Hepatocyte (in vitro differentiated cells): ENCODE data around the gene AK5. TPM values are rescaled to one million over a fixed set of nuclear protein-coding genes. Genes with fewer than 3 reads are reported as not detected.
"Not testable (repeated sequence)": the region's sequence is repeated elsewhere in the genome, so short reads cannot be mapped to it uniquely, and the experiment has no call there.

Experiments
- DNase-seq: peaks from one replicate; pipeline ENCODE4 v3.0.0-alpha.2; 2016; ENCODE audit warnings: low spot score
- H2AFZ ChIP-seq: fragments of 200-600 bp; sonication (generic); 2 replicates; pipeline ENCODE4 v1.6.0; 2016; ENCODE audit warnings: antibody characterized with exemption, mild to moderate bottlenecking
- H3K27ac ChIP-seq: fragments of 200-600 bp; sonication (generic); 2 replicates; pipeline ENCODE4 v1.5.1; 2016; ENCODE audit warnings: mild to moderate bottlenecking
- H3K27me3 ChIP-seq: fragments of 200-600 bp; sonication (generic); 2 replicates; pipeline ENCODE4 v1.6.1; 2016
- H3K36me3 ChIP-seq: fragments of 200-600 bp; sonication (generic); replicated peaks from 2 replicates; pipeline ENCODE4 v1.5.1; 2016; ENCODE audit warnings: low read depth; ENCODE audit not compliant: insufficient read depth
- H3K4me1 ChIP-seq: fragments of 200-600 bp; sonication (generic); 2 replicates; pipeline ENCODE4 v1.5.1; 2016; ENCODE audit warnings: mild to moderate bottlenecking, moderate library complexity; ENCODE audit not compliant: insufficient read depth
- H3K4me2 ChIP-seq: fragments of 200-600 bp; sonication (generic); 2 replicates; pipeline ENCODE4 v1.6.0; 2016
- H3K4me3 ChIP-seq: fragments of 200-600 bp; sonication (generic); 2 replicates; pipeline ENCODE4 v1.5.1; 2016; ENCODE audit warnings: mild to moderate bottlenecking
- H3K79me2 ChIP-seq: fragments of 200-600 bp; sonication (generic); 2 replicates; pipeline ENCODE4 v1.6.0; 2017; ENCODE audit warnings: mild to moderate bottlenecking
- H3K9me2 ChIP-seq: fragments of 200-600 bp; sonication (generic); replicated peaks from 2 replicates; pipeline ENCODE4 v1.6.0; 2017; ENCODE audit warnings: mild to moderate bottlenecking; ENCODE audit not compliant: insufficient read depth
- H3K9me3 ChIP-seq: fragments of 200-600 bp; sonication (generic); 2 replicates; pipeline ENCODE4 v1.5.1; 2016; ENCODE audit warnings: low read depth, mild to moderate bottlenecking
- H4K20me1 ChIP-seq: fragments of 200-600 bp; sonication (generic); 2 replicates; pipeline ENCODE4 v1.6.0; 2016; ENCODE audit warnings: mild to moderate bottlenecking; ENCODE audit not compliant: insufficient read depth, poor library complexity, severe bottlenecking
- EZH2 ChIP-seq: fragments of 200-600 bp; sonication (generic); IDR thresholded peaks from 2 replicates; pipeline ENCODE4 v1.6.1; 2016; ENCODE audit warnings: antibody characterized with exemption, mild to moderate bottlenecking, borderline replicate concordance
- EZH2phosphoT487 ChIP-seq: fragments of 200-600 bp; sonication (generic); IDR thresholded peaks from one replicate; pipeline ENCODE4 v1.6.1; 2018; ENCODE audit warnings: antibody characterized with exemption, mild to moderate bottlenecking, low read depth, moderate library complexity; ENCODE audit not compliant: unreplicated experiment, severe bottlenecking
- WGBS: methylation state at CpG from one replicate; pipeline ENCODE4 v1.1.6; 2016; ENCODE audit warnings: low lambda C conversion rate; ENCODE audit errors: missing lambda C conversion rate; 5-methylcytosine and 5-hydroxymethylcytosine counted together
- polyA plus RNA-seq: library from polyadenylated mRNA; unstranded; fragments of >200 nt; fragmentation: Nextera tagmentation; extraction: Ambion mirVana; gene quantifications from 2 replicates; pipeline ENCODE4 v1.2.1, GENCODE V29; 2016
- total RNA-seq: library from RNA; depleted of rRNA; stranded (reverse); fragments of >200 nt; gene quantifications from 2 replicates; pipeline ENCODE4 v1.2.3, GENCODE V29; 2014
- TF ChIP-seq, protein P1 (sequence below): fragments of 200-600 bp; sonication (generic); IDR thresholded peaks from 2 replicates; pipeline ENCODE4 v1.5.1; 2016; ENCODE audit warnings: antibody characterized with exemption, mild to moderate bottlenecking; ENCODE audit not compliant: poor library complexity

AK5 gene
- total and polyA plus RNA-seq, 2 experiments from 2014 or later, result 0.05 TPM; not detected in 1

DNA sequence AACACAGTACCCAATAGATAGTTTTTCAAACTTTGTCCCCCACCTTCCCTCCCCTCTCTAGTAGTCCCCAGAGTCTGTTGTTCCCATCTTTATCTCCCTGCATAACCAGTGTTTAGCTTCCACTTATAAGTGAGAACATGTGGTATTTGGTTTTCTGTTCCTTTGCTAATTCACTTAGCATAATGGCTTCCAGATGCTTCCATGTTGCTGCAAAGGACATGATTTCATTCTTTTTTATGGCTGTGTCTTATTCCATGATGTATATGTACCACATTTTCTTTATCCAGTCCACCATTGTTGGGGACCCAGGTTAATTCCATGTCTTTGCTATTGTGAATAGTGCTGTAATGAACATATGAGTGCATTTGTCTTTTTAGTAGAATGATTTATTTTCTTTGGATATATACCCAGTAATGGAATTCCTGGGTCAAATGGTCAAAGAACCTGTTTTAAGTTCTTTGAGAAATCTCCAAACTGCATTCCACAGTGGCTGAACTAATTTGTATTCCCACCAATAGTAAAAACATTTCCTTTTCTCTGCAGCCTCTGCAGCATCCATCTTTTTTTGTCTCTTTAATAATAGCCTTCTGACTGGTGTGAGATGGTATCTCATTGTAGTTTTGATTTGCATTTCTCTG, 126.0 kb downstream of the AK5 start:
- Histone ChIP-seq H3K9me3 (no peaks in the 10 kb centered on the region), H3K4me3 (no peak overlapping the region), H3K79me2 (no peaks in the 10 kb centered on the region), H3K9me2 (no peaks in the 10 kb centered on the region), H4K20me1 (no peaks in the 10 kb centered on the region), H2AFZ (no peak overlapping the region), H3K4me1 (no peaks in the 10 kb centered on the region), H3K4me2 (no peak overlapping the region), H3K36me3 (no peaks in the 10 kb centered on the region), H3K27me3 (no peaks in the 10 kb centered on the region), H3K27ac (no peak overlapping the region)
- TF ChIP-seq, protein P1, sequence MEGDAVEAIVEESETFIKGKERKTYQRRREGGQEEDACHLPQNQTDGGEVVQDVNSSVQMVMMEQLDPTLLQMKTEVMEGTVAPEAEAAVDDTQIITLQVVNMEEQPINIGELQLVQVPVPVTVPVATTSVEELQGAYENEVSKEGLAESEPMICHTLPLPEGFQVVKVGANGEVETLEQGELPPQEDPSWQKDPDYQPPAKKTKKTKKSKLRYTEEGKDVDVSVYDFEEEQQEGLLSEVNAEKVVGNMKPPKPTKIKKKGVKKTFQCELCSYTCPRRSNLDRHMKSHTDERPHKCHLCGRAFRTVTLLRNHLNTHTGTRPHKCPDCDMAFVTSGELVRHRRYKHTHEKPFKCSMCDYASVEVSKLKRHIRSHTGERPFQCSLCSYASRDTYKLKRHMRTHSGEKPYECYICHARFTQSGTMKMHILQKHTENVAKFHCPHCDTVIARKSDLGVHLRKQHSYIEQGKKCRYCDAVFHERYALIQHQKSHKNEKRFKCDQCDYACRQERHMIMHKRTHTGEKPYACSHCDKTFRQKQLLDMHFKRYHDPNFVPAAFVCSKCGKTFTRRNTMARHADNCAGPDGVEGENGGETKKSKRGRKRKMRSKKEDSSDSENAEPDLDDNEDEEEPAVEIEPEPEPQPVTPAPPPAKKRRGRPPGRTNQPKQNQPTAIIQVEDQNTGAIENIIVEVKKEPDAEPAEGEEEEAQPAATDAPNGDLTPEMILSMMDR, result no peak
- TF ChIP-seq EZH2 (no peak), EZH2phosphoT487 (no peak)
- DNase-seq, result no peak

DNA sequence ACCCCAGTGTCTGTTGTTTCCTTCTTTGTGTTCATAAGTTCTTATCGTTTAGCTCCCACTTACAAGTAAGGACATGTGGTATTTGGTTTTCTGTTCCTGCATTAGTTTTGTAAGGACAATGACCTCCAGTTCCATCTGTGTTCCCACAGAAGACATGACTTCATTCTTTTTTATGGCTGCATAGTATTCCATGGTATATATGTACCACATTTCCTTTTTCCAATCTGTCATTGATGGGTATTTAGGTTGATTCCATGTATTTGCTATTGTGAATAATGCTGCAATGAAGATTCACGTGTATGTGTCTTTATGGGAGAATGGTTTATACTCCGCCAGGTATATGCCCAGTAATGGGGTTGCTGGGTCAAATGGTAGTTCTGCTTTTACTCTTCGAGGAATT, 127.1 kb downstream of the AK5 start:
- not testable (repeated sequence) for H3K79me2 ChIP-seq, H3K36me3 ChIP-seq, DNase-seq, H3K4me3 ChIP-seq, H3K27me3 ChIP-seq, H3K9me2 ChIP-seq, H3K4me1 ChIP-seq, H3K27ac ChIP-seq, H4K20me1 ChIP-seq, H3K4me2 ChIP-seq, H2AFZ ChIP-seq, H3K9me3 ChIP-seq
- 86% methylated on average over 4 of the region's 4 CpGs for WGBS

- 82% methylated on average over 9 of the region's 9 CpGs for WGBS
Observed at GRCh38 chr1:77412069-77412819, 130.4 kb downstream of the AK5 start.

More at GRCh38 chr1:77412069-77412819, 130.4 kb downstream of the AK5 start:
- Histone ChIP-seq H3K79me2 (no peaks in the 10 kb centered on the region), H3K27me3 (no peaks in the 10 kb centered on the region), H2AFZ (no peak overlapping the region), H3K4me2 (no peak overlapping the region), H3K4me3 (no peak overlapping the region), H3K27ac (no peak overlapping the region), H3K36me3 (no peaks in the 10 kb centered on the region), H3K9me2 (no peaks in the 10 kb centered on the region), H3K9me3 (no peaks in the 10 kb centered on the region), H3K4me1 (no peaks in the 10 kb centered on the region), H4K20me1 (no peaks in the 10 kb centered on the region)
- TF ChIP-seq, protein P1, result no peak
- TF ChIP-seq EZH2phosphoT487 (no peak), EZH2 (no peak)
- no peak for DNase-seq
